Endothelial cell of umbilical vein (primary cell): ENCODE measurements around the gene JADE3. TPM values are rescaled to one million over a fixed set of nuclear protein-coding genes. Genes with fewer than 3 reads are reported as not detected.

Experiments used
- BruUV-seq: library from RNA; stranded (reverse); fragments of 400-500 nt; replicated peaks from 2 replicates; lab custom pipeline; 2021; lab: Mats Ljungman, UMichigan
- CTCF ChIA-PET: fragments of 300-600, 350-600 bp; sonication (Branson Sonifier 250); formaldehyde crosslinking; loops from one replicate; lab custom pipeline; 2021; ENCODE audit warnings: antibody characterized with exemption, inconsistent platforms; lab: Charles Lee
- POLR2A ChIA-PET: fragments of 300-600, 350-600 bp; sonication (Branson Sonifier 250); formaldehyde crosslinking; loops from one replicate; lab custom pipeline; 2021; ENCODE audit warnings: antibody characterized with exemption, inconsistent platforms; lab: Charles Lee
- DNase-seq: peaks from one replicate; pipeline ENCODE4 v3.0.0-alpha.2; 2011; ENCODE audit warnings: low read depth, low spot score
- FAIRE-seq: peaks from 2 replicates; lab custom pipeline; 2011; peaks lifted over from hg19 to GRCh38; lab: Jason Lieb, UNC
- H2AFZ ChIP-seq: 2 replicates; pipeline ENCODE4 v1.6.0; 2012; ENCODE audit warnings: low read depth, low read length, control low read depth, inconsistent platforms
- H3K27ac ChIP-seq: 2 replicates; pipeline ENCODE4 v1.5.1; 2011; ENCODE audit warnings: low read depth, mild to moderate bottlenecking, control low read depth, low read length, moderate library complexity; ENCODE audit not compliant: insufficient read depth
- H3K27me3 ChIP-seq, 2 experiments: 2 replicates each; pipeline versions ENCODE4 v1.6.0 to v1.6.1; 2011; ENCODE audit warnings: low read length in 2 of 2, mixed read lengths in 1 of 2; ENCODE audit not compliant: control insufficient read depth in 2 of 2, insufficient read depth in 2 of 2
- H3K36me3 ChIP-seq, 2 experiments: 2 replicates in 1 of 2; 3 replicates in 1 of 2; pipeline ENCODE4 v1.5.1; 2011; ENCODE audit warnings: low read length in 2 of 2, mild to moderate bottlenecking in 1 of 2, moderate library complexity in 1 of 2; ENCODE audit not compliant: control insufficient read depth in 2 of 2, insufficient read depth in 2 of 2; ENCODE audit errors: extremely low read depth in 1 of 2
- H3K4me1 ChIP-seq: 3 replicates; pipeline ENCODE4 v1.5.1; 2011; ENCODE audit warnings: mild to moderate bottlenecking, low read length; ENCODE audit not compliant: control insufficient read depth, insufficient read depth; ENCODE audit errors: extremely low read depth
- H3K4me2 ChIP-seq: 2 replicates; pipeline ENCODE4 v1.6.1; 2011; ENCODE audit warnings: low read length, control low read depth, mixed read lengths; ENCODE audit not compliant: insufficient read depth
- H3K4me3 ChIP-seq, 3 experiments: fragments of 200-600 bp in 1 of 3; sonication (generic), shearing (Covaris generic) in 1 of 3; replicated peaks in 1 of 3; 2 replicates each; pipeline ENCODE4 v1.5.1; 2011 to 2016; ENCODE audit warnings: control low read depth in 3 of 3, low read length in 3 of 3, mild to moderate bottlenecking in 2 of 3, inconsistent platforms in 1 of 3, low read depth in 1 of 3, moderate library complexity in 1 of 3; ENCODE audit not compliant: insufficient read depth in 1 of 3
- H3K79me2 ChIP-seq: 2 replicates; pipeline ENCODE4 v1.6.0; 2012; ENCODE audit warnings: low read length, inconsistent platforms; ENCODE audit not compliant: control insufficient read depth, insufficient read depth
- H3K9ac ChIP-seq: replicated peaks from 2 replicates; pipeline ENCODE3; 2011; ENCODE audit warnings: low read length, control low read depth; ENCODE audit not compliant: insufficient read depth; ENCODE audit errors: extremely low read depth
- H3K9me1 ChIP-seq: replicated peaks from 3 replicates; pipeline ENCODE4 v1.6.0; 2011; ENCODE audit warnings: mild to moderate bottlenecking, low read length; ENCODE audit not compliant: control insufficient read depth, insufficient read depth; ENCODE audit errors: extremely low read depth
- H3K9me3 ChIP-seq: replicated peaks from 2 replicates; pipeline ENCODE4 v1.5.1; 2012; ENCODE audit warnings: low read length, inconsistent platforms; ENCODE audit not compliant: control insufficient read depth, insufficient read depth
- H4K20me1 ChIP-seq: replicated peaks from 2 replicates; pipeline ENCODE3; 2011; ENCODE audit warnings: mild to moderate bottlenecking, low read length; ENCODE audit not compliant: control insufficient read depth, insufficient read depth; ENCODE audit errors: extremely low read depth
- CTCF ChIP-seq, 2 donors: IDR thresholded peaks; 1 replicate in 1 of 2; 2 replicates in 1 of 2; pipeline ENCODE4 v1.5.1; 2011; ENCODE audit warnings: low read length in 2 of 2, mild to moderate bottlenecking in 2 of 2, moderate library complexity in 2 of 2, control low read depth in 1 of 2, inconsistent platforms in 1 of 2, low read depth in 1 of 2; ENCODE audit not compliant: insufficient read depth in 1 of 2; ENCODE audit errors: extremely low read depth in 1 of 2
- EZH2 ChIP-seq: IDR thresholded peaks from 2 replicates; pipeline ENCODE4 v1.6.1; 2012; ENCODE audit warnings: borderline replicate concordance, low read depth, mild to moderate bottlenecking, moderate library complexity, low read length, inconsistent platforms; ENCODE audit not compliant: severe bottlenecking
- FOS ChIP-seq: IDR thresholded peaks from 2 replicates; pipeline ENCODE4 v1.6.1; 2011; ENCODE audit warnings: mild to moderate bottlenecking, low read length, moderate library complexity, borderline replicate concordance; ENCODE audit not compliant: insufficient read depth
- GATA2 ChIP-seq: IDR thresholded peaks from 2 replicates; pipeline ENCODE4 v1.7.0; 2011; ENCODE audit warnings: low read depth, mild to moderate bottlenecking, moderate library complexity, mixed read lengths, low read length; ENCODE audit not compliant: insufficient read length, insufficient read depth
- JUN ChIP-seq: IDR thresholded peaks from 2 replicates; pipeline ENCODE4 v1.6.1; 2011; ENCODE audit warnings: borderline replicate concordance, low read depth; ENCODE audit not compliant: insufficient read length, insufficient read depth
- MAX ChIP-seq: IDR thresholded peaks from 2 replicates; pipeline ENCODE4 v1.6.1; 2011; ENCODE audit not compliant: insufficient read depth, insufficient read length
- MYC ChIP-seq: IDR thresholded peaks from one replicate; pipeline ENCODE4 v1.6.1; 2011; ENCODE audit warnings: mild to moderate bottlenecking, low read depth, low read length
- POLR2A ChIP-seq: IDR thresholded peaks from 2 replicates; pipeline ENCODE4 v1.6.1; 2012; ENCODE audit warnings: low read depth, mild to moderate bottlenecking, control low read depth, low read length
- POLR2AphosphoS5 ChIP-seq: IDR thresholded peaks from 2 replicates; pipeline ENCODE4 v1.6.1; 2012; ENCODE audit warnings: low read depth, mild to moderate bottlenecking, control low read depth, low read length, moderate library complexity; ENCODE audit not compliant: insufficient read depth
- dilution Hi-C: fragments of 300-500 bp; cut with MboI; formaldehyde crosslinking; loops from one replicate; pipeline ENCODE4 v1.15.0; 2019; ENCODE audit warnings: low sequenced_read_pairs; ENCODE audit not compliant: extremely low pct_ligation_motif_present
- intact Hi-C: fragments of 100-400 bp; cut with micrococcal nuclease; formaldehyde crosslinking; loops from one replicate; pipeline ENCODE4 v1.10.0; 2022
- polyA plus RNA-seq, 4 experiments: library from polyadenylated mRNA; depleted of rRNA in 3 of 4; stranded (reverse) in 3 of 4; unstranded in 1 of 4; fragments of >200 nt; gene quantifications; 2 replicates each; pipeline versions ENCODE4 v1.2.1 to v1.2.3, GENCODE V29; 2011 to 2012; ENCODE audit warnings: missing spikeins in 1 of 4
- total RNA-seq: library from RNA; stranded (reverse); gene quantifications from 2 replicates; pipeline ENCODE4 v1.2.3, GENCODE V29; 2021

JADE3 gene
- total and polyA plus RNA-seq, 2 donors (not counting 3 experiments of a cell fraction or from before 2014, with no cell fraction given) = 4.9 to 18.4 TPM

- intact Hi-C loops = no loop called here
- no peak for DNase-seq
- dilution Hi-C loops = no loop called here
- ChIA-PET CTCF (no interaction called here), POLR2A (no interaction called here)
- no peak overlapping the region for H3K9ac ChIP-seq
- no peak overlapping the region for H3K4me2 ChIP-seq
- no peak for FAIRE-seq
- no peak overlapping the region for H2AFZ ChIP-seq
- TF ChIP-seq EZH2 (no peak), CTCF (IDR thresholded peaks at IDR 0.05; ENCODE audit: extremely low read depth in 1 of 2, insufficient read depth in 1 of 2, low read depth in 1 of 2, low read length in 2 of 2) (no peak), POLR2A (no peak)
- peaks cover 2% of the 10 kb centered on the region for H4K20me1 ChIP-seq
- H3K4me3 ChIP-seq = no peak overlapping the region
- peaks cover 37% of the 10 kb centered on the region for H3K79me2 ChIP-seq
- no peaks in the 10 kb centered on the region for H3K9me1 ChIP-seq
- H3K36me3 ChIP-seq = no peaks in the 10 kb centered on the region
- H3K9me3 ChIP-seq = no peaks in the 10 kb centered on the region
- BruUV-seq = no TSS peak
- H3K27ac ChIP-seq = no peak overlapping the region
- H3K4me1 ChIP-seq = peaks cover 6% of the 10 kb centered on the region
- no peaks in the 10 kb centered on the region for H3K27me3 ChIP-seq
These were observed 6.2 kb downstream of the JADE3 start for GRCh38 chrX:46918434-46918833.

GRCh38 chrX:46920235-46920634 is 8.0 kb downstream of the JADE3 start:
- ChIA-PET POLR2A (no interaction called here), CTCF (no interaction called here)
- no peaks in the 10 kb centered on the region for H3K9me3 ChIP-seq
- FAIRE-seq = no peak
- no peak overlapping the region for H3K9ac ChIP-seq
- H3K36me3 ChIP-seq = no peaks in the 10 kb centered on the region
- peaks cover 2% of the 10 kb centered on the region for H4K20me1 ChIP-seq
- no peaks in the 10 kb centered on the region for H3K27me3 ChIP-seq
- no peak for DNase-seq
- H3K79me2 ChIP-seq = peaks cover 26% of the 10 kb centered on the region
- no TSS peak for BruUV-seq
- no peak for TF ChIP-seq MAX
- no peak for TF ChIP-seq MYC
- TF ChIP-seq CTCF (IDR thresholded peaks at IDR 0.05; ENCODE audit: extremely low read depth in 1 of 2, insufficient read depth in 1 of 2, low read depth in 1 of 2, low read length in 2 of 2) = no peak
- TF ChIP-seq POLR2AphosphoS5 = no peak
- no peak for TF ChIP-seq FOS
- TF ChIP-seq POLR2A = no peak
- no peak for TF ChIP-seq EZH2
- TF ChIP-seq GATA2 = no peak
- no peak for TF ChIP-seq JUN
- H3K4me1 ChIP-seq = no peaks in the 10 kb centered on the region
- no peak overlapping the region for H3K27ac ChIP-seq
- no peak overlapping the region for H2AFZ ChIP-seq
- no peaks in the 10 kb centered on the region for H3K9me1 ChIP-seq
- no peak overlapping the region for H3K4me3 ChIP-seq
- intact Hi-C loops (no loop called here), dilution Hi-C loops (no loop called here)
- H3K4me2 ChIP-seq = no peak overlapping the region
